ENCODE measurements around the gene RNF150.
"Not testable (repeated sequence)": the region's sequence is repeated elsewhere in the genome, so short reads cannot be mapped to it uniquely, and the experiment has no call there.

The RNF150 gene

DNA sequence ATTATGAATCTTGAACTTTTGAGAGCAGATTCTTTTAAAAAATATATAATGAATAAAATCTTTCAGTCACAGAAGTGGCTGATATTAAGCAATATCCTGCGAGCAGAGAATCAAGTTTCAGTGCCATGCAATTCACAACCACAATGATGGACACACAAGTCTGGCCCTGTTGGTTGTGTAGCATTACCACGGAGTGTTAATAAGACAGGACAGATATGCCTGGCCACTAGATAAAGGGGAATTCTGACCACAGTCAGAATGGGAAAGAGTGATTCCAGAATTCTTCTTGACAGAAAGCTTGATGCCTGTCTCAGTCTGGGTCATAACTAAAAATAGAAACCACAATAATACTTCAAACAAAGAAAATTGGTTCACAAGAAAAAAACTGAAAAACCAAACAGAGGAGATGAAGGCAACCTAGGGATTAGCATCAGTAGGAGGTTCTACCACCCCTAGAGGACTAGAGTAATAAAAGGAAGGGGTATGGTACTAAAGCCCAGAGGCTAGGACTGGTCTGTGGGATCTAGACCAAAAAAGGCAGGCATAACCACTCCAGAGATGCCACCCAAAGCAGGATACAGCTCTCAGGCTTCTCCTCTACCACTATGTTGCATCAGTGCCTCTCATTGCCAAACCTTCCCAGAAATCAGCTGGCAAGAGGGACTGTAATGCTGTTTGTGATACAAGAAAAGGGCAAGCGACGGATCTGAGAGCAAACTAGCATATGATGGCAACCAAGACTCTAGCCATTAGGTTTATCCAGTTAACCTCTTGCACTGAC, 59.0 kb downstream of the RNF150 start:
- no peak for DNase-seq

GRCh38 chr4:141066690-141067089, 66.6 kb downstream of the RNF150 start:
- DNase-seq, result no peak

- no peak for DNase-seq
These were observed 67.4 kb downstream of the RNF150 start for GRCh38 chr4:141065872-141066271.

DNA sequence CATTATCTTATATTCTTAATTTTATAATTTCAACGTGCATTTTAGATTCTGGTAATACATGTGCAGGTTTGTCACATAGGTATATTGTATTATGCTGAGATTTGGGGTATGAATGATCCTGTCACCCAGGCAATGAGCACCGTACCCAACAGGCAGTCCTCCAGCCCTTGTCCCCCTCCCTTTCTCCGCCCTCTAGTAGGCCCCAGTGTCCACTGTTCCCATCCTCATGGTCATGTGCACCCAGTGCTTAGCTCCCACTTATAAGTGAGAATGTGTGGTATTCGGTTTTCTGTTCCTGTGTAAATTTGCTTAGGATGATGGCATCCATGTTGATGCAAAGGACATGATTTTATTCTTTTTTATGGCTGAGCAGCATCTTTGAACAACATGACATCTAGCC, 70.6 kb downstream of the RNF150 start:
- DNase-seq, result no peak

- no peak for DNase-seq
These were observed 74.4 kb downstream of the RNF150 start for GRCh38 chr4:141058591-141059512.

DNA sequence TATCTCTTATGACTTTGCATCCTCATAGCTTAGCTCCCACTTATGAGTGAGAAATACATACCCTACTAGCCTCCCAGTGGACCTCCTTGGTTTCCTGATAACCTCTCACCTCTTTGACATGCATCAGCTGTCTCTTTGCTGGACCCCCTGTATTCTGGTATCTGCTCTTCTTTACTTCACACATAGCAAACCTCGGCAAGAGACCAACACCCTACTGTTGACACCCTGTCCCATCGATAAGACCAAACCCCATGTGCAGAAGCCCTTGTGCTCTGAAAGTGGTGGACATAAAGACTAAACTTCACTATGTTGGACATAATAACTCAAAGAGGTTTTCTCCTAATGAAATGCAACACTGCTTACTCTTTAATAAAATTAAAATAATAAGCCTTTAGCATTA, 75.7 kb downstream of the RNF150 start:
- DNase-seq, result no peak

DNA sequence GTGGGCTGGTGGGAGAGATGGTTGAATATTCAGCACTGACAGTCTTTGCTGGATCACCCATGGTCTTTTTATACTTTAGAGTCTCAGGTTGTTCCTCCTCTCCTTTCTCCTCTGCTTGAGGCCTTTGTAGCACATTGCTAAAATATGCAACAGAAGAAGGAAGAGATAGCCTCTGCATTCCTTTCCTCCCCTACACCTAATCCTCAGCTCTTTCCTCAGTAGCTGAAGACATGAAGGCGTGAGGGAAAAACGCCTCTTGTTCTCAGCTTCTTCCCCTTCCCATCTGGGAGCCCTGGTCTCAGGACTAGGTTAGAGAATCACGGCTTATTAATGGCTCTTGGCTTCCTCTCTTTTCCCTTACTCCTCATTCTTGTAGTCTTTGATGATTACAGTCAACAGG, 76.8 kb downstream of the RNF150 start:
- no peak for DNase-seq

DNA sequence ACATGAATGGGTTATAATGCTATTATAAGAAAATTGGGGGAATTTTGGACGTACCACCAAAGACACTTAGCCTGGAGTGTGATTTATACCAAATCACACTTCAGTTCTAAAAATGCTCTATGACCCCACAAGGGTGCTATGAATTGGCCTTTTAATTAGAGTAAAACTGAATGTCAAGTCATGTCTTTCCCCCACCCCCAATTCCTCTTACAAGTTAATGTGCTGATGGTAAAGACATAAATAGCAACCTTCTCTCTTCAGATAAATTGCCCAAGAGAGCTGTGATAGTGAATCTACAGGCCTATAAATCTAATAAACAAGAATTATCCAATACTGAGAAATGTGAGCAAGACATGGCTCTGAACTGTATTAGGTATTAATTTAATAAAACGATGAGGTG, 78.8 kb downstream of the RNF150 start:
- no peak for DNase-seq

GRCh38 chr4:141050999-141051398, 82.3 kb downstream of the RNF150 start:
- not testable (repeated sequence) for DNase-seq

DNA sequence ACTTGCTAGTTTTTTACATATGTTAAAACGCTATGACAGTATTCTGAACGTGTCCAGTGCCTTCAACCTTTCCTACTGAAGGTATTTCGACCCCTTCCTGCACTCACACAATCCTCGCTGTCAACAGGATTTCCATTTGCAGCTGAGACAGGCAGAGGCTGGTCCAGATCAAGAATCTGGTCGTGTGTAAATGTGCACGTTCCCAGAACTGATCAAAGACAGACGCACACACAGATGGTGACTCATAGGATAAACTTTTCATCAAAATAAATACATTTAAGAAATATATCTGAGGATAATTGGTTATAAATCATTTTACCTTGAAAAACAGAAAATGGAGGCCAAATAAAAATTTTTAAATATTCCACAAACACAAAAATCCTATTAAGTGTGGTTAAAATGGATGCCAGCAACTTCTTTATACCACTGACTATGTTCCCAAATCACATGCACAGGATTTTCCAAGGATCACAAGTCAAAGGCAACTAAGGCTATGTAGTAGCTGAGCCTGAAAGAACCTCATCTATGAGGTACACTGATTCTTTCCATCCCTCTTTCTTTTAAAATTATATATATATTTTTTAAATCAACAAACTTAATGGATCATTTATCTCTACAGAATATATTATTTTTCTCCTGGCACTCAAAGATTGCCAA, 85.9 kb downstream of the RNF150 start:
- DNase-seq, result no peak

DNA sequence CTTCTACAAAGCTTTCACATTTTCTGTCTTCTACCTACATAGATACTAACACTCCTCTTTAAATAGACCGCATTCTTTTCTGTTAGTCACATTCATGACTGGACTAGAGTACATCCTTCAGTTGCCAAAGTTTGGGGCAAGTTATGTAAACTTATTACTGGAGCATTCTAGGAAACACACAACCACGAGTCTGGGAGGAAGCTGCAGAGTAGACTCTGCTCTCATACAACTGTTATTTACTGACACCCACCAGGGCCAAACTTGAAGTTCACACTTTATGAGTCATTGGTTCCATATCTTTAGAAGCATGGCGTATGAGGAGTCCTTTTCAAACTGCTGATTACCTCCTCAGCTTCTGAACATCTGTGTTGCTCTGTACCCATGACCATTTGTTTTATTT, 87.0 kb downstream of the RNF150 start:
- no peak for DNase-seq

DNA sequence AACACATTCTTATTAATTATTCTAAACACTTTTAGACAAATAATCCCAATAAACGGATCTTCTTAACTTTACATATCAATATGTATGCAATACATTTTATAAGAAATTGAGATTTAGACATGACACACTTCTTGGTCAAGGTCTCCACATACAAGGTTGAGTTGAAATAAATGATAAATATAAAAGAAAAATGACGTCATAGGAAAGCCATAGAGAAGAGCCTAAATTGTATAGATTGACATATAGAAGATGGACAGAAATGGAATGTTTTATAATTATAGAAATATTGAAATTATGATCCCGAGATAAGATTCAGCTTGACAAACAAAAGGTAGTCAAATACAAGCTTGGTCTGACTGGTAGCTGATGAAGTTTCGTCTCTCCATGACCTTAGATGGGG, 87.4 kb downstream of the RNF150 start:
- no peak for DNase-seq

DNA sequence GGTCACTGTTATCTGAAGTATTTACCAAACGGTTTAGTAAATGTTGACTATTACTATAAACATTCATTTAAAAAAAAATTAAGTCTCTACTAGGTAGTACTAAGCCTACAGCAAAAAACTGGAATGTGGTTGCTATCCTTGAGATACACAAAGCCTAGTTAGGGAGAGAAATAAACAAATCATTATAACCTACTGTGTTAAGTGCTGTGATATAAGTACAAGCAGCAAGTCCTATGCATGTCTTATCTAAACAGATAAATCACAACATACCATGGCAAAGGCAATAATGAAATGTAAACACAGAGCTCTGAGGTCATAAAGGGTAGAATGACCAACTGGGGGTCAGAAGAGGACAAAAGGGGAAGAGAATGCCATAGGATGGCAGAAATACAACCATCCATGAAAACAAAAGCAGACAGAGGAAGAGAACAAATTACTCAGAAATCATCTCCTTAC, 92.2 kb downstream of the RNF150 start:
- DNase-seq, result no peak

DNA sequence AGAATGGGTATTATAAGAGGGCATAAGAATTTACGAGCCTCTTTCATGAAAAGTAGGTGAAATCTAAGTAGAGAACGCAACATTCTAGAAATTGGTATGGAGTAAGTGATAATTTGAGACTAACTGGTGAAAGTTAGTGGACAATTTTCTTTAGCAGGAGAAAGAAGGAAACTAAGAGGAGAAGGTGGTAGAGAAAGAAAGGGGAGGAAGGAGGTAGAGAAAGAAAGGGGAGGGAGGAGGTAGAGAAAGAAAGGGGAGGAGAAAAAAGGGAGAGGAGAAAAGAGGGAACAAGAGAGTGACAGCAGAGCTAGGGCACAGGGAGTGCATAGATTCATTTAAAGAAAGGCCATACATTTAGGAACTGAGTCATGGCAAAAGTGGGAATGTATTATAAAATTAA, 94.1 kb downstream of the RNF150 start:
- DNase-seq, result no peak

DNA sequence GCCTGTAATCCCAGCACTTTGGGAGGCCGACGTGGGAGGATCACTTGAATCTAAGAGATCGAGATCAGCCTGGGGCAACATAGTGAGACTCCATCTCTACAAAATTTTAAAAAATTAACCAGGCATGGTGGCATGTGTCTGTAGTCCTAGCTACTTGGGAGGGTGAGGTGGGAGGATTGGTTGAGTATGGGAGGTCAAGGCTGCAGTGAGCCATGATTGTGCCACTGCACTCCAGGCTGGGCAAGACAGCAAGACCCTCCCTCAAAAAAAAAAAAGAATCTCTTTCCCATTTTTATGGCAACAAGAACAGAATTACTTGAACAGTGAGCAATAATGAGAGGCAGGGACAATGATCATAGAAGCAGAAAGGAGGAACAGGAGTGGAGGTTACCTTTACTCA, 94.8 kb downstream of the RNF150 start:
- no peak for DNase-seq

- no peak for DNase-seq
These were observed 95.8 kb downstream of the RNF150 start for GRCh38 chr4:141037446-141037845.

DNA sequence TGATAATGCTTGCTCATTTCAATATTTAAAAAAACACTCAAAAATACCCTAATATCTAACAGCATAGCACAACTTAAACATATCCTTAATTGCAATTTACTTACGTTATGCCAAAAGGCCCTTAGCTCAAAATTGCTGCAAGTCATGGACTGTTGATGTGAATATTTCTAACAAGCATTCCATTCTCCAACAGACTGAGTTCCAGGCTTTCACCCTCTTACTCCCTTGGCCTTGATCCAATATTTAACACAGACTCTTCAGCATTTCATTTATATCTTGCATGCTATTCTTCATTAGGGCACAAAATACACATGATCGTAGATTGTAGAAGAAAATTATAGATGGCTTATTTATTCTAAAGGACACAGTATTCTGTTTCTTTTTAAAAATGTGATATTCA, 96.5 kb downstream of the RNF150 start:
- no peak for DNase-seq

DNA sequence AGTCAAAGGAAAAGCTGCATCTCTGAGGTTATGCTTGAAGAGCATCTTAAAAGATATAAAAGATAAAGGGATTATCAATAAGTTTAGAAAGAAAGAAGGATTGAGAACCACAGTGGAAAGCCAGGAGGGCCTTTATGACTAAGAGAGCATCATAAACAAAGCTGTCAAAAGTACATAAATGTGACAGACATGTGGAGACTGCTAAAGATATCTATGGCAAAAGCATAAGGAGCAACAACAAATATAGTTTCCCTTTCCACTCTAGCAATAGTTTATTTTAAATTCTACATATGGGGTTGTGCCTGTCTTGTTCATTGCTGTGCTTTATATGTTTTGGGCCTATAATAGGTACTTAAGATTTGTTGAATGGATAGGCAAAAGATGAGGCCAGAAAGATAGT, 97.3 kb downstream of the RNF150 start:
- DNase-seq, result no peak

DNA sequence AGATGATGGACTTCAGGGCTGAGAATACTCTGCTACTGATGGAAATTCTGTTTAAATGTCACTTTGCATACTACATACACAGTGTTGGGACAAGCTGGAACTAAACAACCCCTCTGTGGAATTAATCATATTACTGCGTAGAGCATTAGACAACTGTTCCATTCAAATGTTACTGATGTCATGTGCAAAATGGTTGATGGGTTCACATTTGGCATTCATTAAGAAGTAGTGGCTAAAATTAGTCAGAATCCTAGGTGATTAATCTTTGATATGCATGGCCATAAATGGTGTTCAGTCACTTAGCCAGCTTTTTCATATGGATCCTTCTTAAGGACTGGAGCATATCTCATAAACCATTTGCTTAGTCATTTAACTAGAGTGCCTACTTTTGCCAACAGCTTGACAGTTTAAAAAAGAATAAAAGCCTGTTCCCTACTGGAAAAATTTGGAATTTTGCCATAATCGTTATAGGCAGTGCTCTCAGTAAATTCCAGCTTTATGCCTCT, 105.2 kb downstream of the RNF150 start:
- DNase-seq, result no peak

GRCh38 chr4:141027421-141027820, 105.8 kb downstream of the RNF150 start:
- no peak for DNase-seq

GRCh38 chr4:141026900-141027299, 106.4 kb downstream of the RNF150 start:
- no peak for DNase-seq

DNA sequence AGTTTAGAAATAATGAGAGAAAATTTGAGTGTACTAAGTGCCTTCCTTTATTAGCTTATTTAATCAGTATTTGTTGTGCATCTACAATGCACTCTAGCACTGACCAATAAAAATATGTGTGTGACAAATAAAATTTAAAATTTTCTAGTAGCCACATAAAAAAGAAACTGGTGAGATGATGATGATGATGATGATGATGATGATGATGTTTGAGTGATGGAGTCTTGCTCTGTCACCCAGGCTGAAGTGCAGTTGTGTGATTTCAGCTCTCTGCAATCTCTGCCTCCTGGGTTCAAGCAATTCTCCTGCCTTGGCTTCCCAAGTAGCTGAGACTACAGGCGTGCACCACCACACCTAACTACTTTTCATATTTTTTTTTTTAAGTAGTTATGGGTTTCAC, 110.2 kb downstream of the RNF150 start:
- no peak for DNase-seq

DNA sequence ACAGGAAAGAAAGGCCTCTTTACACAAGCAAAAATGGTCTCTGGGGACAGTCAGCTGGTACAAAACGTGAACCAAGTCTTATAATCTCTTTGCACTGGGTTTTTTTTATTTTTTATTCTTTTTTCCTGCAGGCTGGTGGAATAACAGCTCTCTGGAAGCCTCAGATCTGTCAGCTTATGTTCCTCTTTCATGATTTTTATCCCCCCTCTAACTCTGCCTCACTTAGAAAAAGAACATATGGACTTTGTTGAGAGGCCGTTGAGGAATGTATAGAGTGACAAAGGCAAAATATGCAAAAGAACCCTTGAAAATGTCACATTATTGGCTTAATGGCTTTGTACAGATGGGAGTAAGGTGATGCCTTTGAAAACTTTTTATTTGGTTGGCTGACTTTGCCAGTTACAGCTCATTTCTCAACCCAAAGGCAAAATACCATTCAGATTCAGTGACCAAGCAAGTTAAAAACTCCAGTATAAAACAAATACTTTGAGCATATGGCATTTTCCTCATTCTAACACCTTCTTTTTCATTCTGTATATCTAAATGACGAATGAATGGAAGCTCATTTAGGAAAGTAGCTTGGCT, 111.1 kb downstream of the RNF150 start:
- DNase-seq, result no peak
